ENCODE results near the gene ARHGEF11.

- TF ChIP-seq CTCF (optimal IDR thresholded peaks at IDR 0.05 in 1 of 3, IDR thresholded peaks at IDR 0.05 in 1 of 3, conservative IDR thresholded peaks at IDR 0.05 in 1 of 3; ENCODE audit: extremely low read depth in 1 of 3, insufficient read depth in 2 of 3, low read length in 3 of 3) (no peak), EZH2 (IDR thresholded peaks at IDR 0.05; ENCODE audit: low read length) (no peak)
Observed at GRCh38 chr1:156895927-156896326, 149.6 kb downstream of the ARHGEF11 start.
